ENCODE measurements around the gene ERGIC1.

Gene ERGIC1

GRCh38 chr5:172874647-172875504 lies 40.8 kb downstream of the ERGIC1 start:
- Histone ChIP-seq H3K36me3 (ENCODE audit: control insufficient read depth, insufficient read depth, low read length) (no peaks in the 10 kb centered on the region), H3K9me3 (ENCODE audit: control insufficient read depth, low read length) (no peaks in the 10 kb centered on the region), H3K79me2 (peaks cover 6% of the 10 kb centered on the region), H3K9ac (no peak overlapping the region), H3K4me3 (ENCODE audit: low read depth, low read length) (no peak overlapping the region), H3K4me1 (peaks cover 8% of the 10 kb centered on the region), H2AFZ (no peak overlapping the region), H3K27me3 (ENCODE audit: control insufficient read depth, insufficient read depth, low read length) (no peaks in the 10 kb centered on the region), H3K27ac (no peak overlapping the region), H3K4me2 (ENCODE audit: low read length) (no peak overlapping the region)
- no peak for TF ChIP-seq CTCF (IDR thresholded peaks at IDR 0.05)

- no peaks in the 10 kb centered on the region for H3K27me3 ChIP-seq (ENCODE audit: control insufficient read depth, insufficient read depth, low read length)
- no peak overlapping the region for H3K4me3 ChIP-seq (ENCODE audit: low read depth, low read length)
- no peaks in the 10 kb centered on the region for H3K36me3 ChIP-seq (ENCODE audit: control insufficient read depth, insufficient read depth, low read length)
- peak overlapping the region; percentile 31 for H3K27ac ChIP-seq
- TF ChIP-seq CTCF (IDR thresholded peaks at IDR 0.05) = no peak
- H3K9me3 ChIP-seq (ENCODE audit: control insufficient read depth, low read length) = no peaks in the 10 kb centered on the region
- H2AFZ ChIP-seq = no peak overlapping the region
- no peak overlapping the region for H3K4me2 ChIP-seq (ENCODE audit: low read length)
- H3K4me1 ChIP-seq = peaks cover 8% of the 10 kb centered on the region
- H3K9ac ChIP-seq = no peak overlapping the region
- peaks cover 6% of the 10 kb centered on the region for H3K79me2 ChIP-seq
These were observed 41.6 kb downstream of the ERGIC1 start for GRCh38 chr5:172875505-172876279.

- no peak overlapping the region for H3K27ac ChIP-seq
These were observed 42.5 kb downstream of the ERGIC1 start for GRCh38 chr5:172876578-172876977.

GRCh38 chr5:172877466-172878260 lies 43.6 kb downstream of the ERGIC1 start:
- no peak overlapping the region for H3K27ac ChIP-seq
- no peaks in the 10 kb centered on the region for H3K36me3 ChIP-seq (ENCODE audit: control insufficient read depth, insufficient read depth, low read length)
- no peak overlapping the region for H3K4me3 ChIP-seq (ENCODE audit: low read depth, low read length)
- H3K9ac ChIP-seq = no peak overlapping the region
- peaks cover 8% of the 10 kb centered on the region for H3K4me1 ChIP-seq
- no peak overlapping the region for H3K4me2 ChIP-seq (ENCODE audit: low read length)
- H3K79me2 ChIP-seq = peaks cover 10% of the 10 kb centered on the region
- H3K27me3 ChIP-seq (ENCODE audit: control insufficient read depth, insufficient read depth, low read length) = no peaks in the 10 kb centered on the region
- no peak overlapping the region for H2AFZ ChIP-seq
- H3K9me3 ChIP-seq (ENCODE audit: control insufficient read depth, low read length) = no peaks in the 10 kb centered on the region
- TF ChIP-seq CTCF (IDR thresholded peaks at IDR 0.05) = no peak

More at GRCh38 chr5:172876578-172876977, 42.5 kb downstream of the ERGIC1 start:
- no peaks in the 10 kb centered on the region for H3K27me3 ChIP-seq (ENCODE audit: control insufficient read depth, insufficient read depth, low read length)
- no peak overlapping the region for H2AFZ ChIP-seq
- H3K36me3 ChIP-seq (ENCODE audit: control insufficient read depth, insufficient read depth, low read length) = no peaks in the 10 kb centered on the region
- H3K79me2 ChIP-seq = peaks cover 8% of the 10 kb centered on the region
- peaks cover 8% of the 10 kb centered on the region for H3K4me1 ChIP-seq
- TF ChIP-seq CTCF (IDR thresholded peaks at IDR 0.05) = no peak
- H3K4me2 ChIP-seq (ENCODE audit: low read length) = no peak overlapping the region
- no peak overlapping the region for H3K4me3 ChIP-seq (ENCODE audit: low read depth, low read length)
- H3K9me3 ChIP-seq (ENCODE audit: control insufficient read depth, low read length) = no peaks in the 10 kb centered on the region
- H3K9ac ChIP-seq = no peak overlapping the region

Data from parathyroid adenoma (tissue), 2 donors.